HCT116 (cell line): Measurements from ENCODE around the gene KRT7. TPM values are rescaled to one million over a fixed set of nuclear protein-coding genes. Genes with fewer than 3 reads are reported as not detected.
A peak's percentile ranks its signal among the peaks of the same experiment; 100 is the strongest.

Experiments used
- ATAC-seq: fragments of 200-7000 bp; cut with Tn5 transposase; 2 replicates; pipeline ENCODE4 v1.9.1; 2020; ENCODE audit warnings: mild to moderate bottlenecking, moderate library complexity
- BruUV-seq: library from RNA; stranded (reverse); fragments of 400-500 nt; replicated peaks from 2 replicates; lab custom pipeline; 2021; lab: Mats Ljungman, UMichigan
- CTCF ChIA-PET: fragments of 300-600 bp; sonication (Branson Sonifier 250); formaldehyde crosslinking; loops from one replicate; lab custom pipeline; 2021; ENCODE audit warnings: antibody characterized with exemption; lab: Charles Lee
- POLR2A ChIA-PET: fragments of 300-600, 350-600 bp; sonication (Branson Sonifier 250); formaldehyde crosslinking; loops from one replicate; lab custom pipeline; 2021; ENCODE audit warnings: antibody characterized with exemption; lab: Charles Lee
- RAD21 ChIA-PET, 2 experiments: fragments of 300-600 bp; sonication (Branson Sonifier 250); formaldehyde crosslinking; loops; one replicate each; lab custom pipeline; 2023; ENCODE audit warnings: low total read pairs in 2 of 2; ENCODE audit not compliant: uncharacterized antibody in 2 of 2, unreplicated experiment in 2 of 2, low non-redundant PET in 1 of 2; lab: Charles Lee
- DNase-seq: peaks from one replicate; pipeline ENCODE4 v3.0.0-alpha.2; 2010; ENCODE audit warnings: low read depth, low spot score
- H2AFZ ChIP-seq: fragments of 200-600 bp; shearing (Covaris generic), sonication (generic); 2 replicates; pipeline ENCODE4 v1.6.1; 2017; ENCODE audit warnings: low read depth, mixed run types, mixed read lengths, antibody characterized with exemption, low read length; ENCODE audit not compliant: poor library complexity, severe bottlenecking
- H3K27ac ChIP-seq: 2 replicates; pipeline ENCODE4 v1.5.1; 2012; ENCODE audit warnings: low read depth, low read length
- H3K27me3 ChIP-seq: fragments of 200-600 bp; sonication (generic); 2 replicates; pipeline ENCODE4 v1.6.1; 2016; ENCODE audit warnings: mixed run types, low read length, mixed read lengths; ENCODE audit not compliant: insufficient read depth
- H3K36me3 ChIP-seq, 2 experiments: fragments of 200-500 bp in 1 of 2; fragments of 200-600 bp in 1 of 2; sonication (Bioruptor generic) in 1 of 2; sonication (generic) in 1 of 2; 2 replicates each; pipeline versions ENCODE4 v1.5.1 to v1.6.1; 2014 to 2016; ENCODE audit warnings: low read length in 2 of 2, inconsistent platforms in 1 of 2, mixed read lengths in 1 of 2, mixed run types in 1 of 2; ENCODE audit not compliant: insufficient read depth in 2 of 2, control insufficient read depth in 1 of 2
- H3K4me1 ChIP-seq, 2 experiments: fragments of 200-600 bp in 1 of 2; sonication (generic) in 1 of 2; 2 replicates each; pipeline versions ENCODE4 v1.5.1 to v1.6.1; 2012 to 2017; ENCODE audit warnings: low read length in 2 of 2, inconsistent platforms in 1 of 2, mild to moderate bottlenecking in 1 of 2, mixed read lengths in 1 of 2, mixed run types in 1 of 2, moderate library complexity in 1 of 2; ENCODE audit not compliant: insufficient read depth in 2 of 2, control insufficient read depth in 1 of 2
- H3K4me2 ChIP-seq: fragments of 200-600 bp; sonication (generic); 2 replicates; pipeline ENCODE4 v1.6.1; 2017; ENCODE audit warnings: mixed run types, low read length, mixed read lengths
- H3K4me3 ChIP-seq, 2 experiments: fragments of 200-600 bp in 1 of 2; sonication (generic) in 1 of 2; replicated peaks in 1 of 2; 2 replicates each; pipeline ENCODE4 v1.5.1; 2011 to 2016; ENCODE audit warnings: low read length in 2 of 2, control low read depth in 1 of 2, low read depth in 1 of 2, mild to moderate bottlenecking in 1 of 2, mixed read lengths in 1 of 2, mixed run types in 1 of 2
- H3K79me2 ChIP-seq: fragments of 200-600 bp; sonication (generic); 2 replicates; pipeline ENCODE4 v1.6.1; 2017; ENCODE audit warnings: mild to moderate bottlenecking, mixed run types, low read length, moderate library complexity, mixed read lengths; ENCODE audit not compliant: insufficient read depth
- H3K9ac ChIP-seq: fragments of 200-600 bp; sonication (generic); 2 replicates; pipeline ENCODE4 v1.6.1; 2016; ENCODE audit warnings: low read length, mixed read lengths
- H3K9me2 ChIP-seq: fragments of 200-600 bp; sonication (generic), shearing (Covaris generic); 2 replicates; pipeline ENCODE4 v1.6.1; 2017; ENCODE audit warnings: mixed run types, mild to moderate bottlenecking, moderate library complexity; ENCODE audit not compliant: insufficient read depth
- H3K9me3 ChIP-seq, 2 experiments: fragments of 200-500 bp in 1 of 2; fragments of 200-600 bp in 1 of 2; sonication (Bioruptor generic) in 1 of 2; sonication (generic) in 1 of 2; 2 replicates each; pipeline ENCODE4 v1.6.1; 2014 to 2017; ENCODE audit warnings: low read length in 2 of 2, mixed read lengths in 2 of 2, inconsistent platforms in 1 of 2, low read depth in 1 of 2, mild to moderate bottlenecking in 1 of 2, mixed run types in 1 of 2, moderate library complexity in 1 of 2; ENCODE audit not compliant: control insufficient read depth in 1 of 2, insufficient read depth in 1 of 2
- H4K20me1 ChIP-seq: fragments of 200-600 bp; sonication (generic), shearing (Covaris generic); 2 replicates; pipeline ENCODE4 v1.6.1; 2017; ENCODE audit warnings: mixed run types, mild to moderate bottlenecking, moderate library complexity; ENCODE audit not compliant: insufficient read depth
- EZH2phosphoT487 ChIP-seq: fragments of 200-600 bp; IDR thresholded peaks from 2 replicates; pipeline ENCODE4 v1.6.1; 2018; ENCODE audit warnings: antibody characterized with exemption, borderline replicate concordance
- POLR2A ChIP-seq: IDR thresholded peaks from 2 replicates; pipeline ENCODE4 v1.7.0; 2011; ENCODE audit warnings: borderline replicate concordance; ENCODE audit not compliant: insufficient read depth, insufficient read length; ENCODE audit errors: extremely low read depth
- SIN3A ChIP-seq: IDR thresholded peaks from 2 replicates; pipeline ENCODE4 v1.6.1; 2012; ENCODE audit warnings: low read depth
- TCF7L2 ChIP-seq: IDR thresholded peaks from 2 replicates; pipeline ENCODE4 v1.7.0; 2011; ENCODE audit warnings: borderline replicate concordance, inconsistent platforms; ENCODE audit not compliant: insufficient read depth, insufficient read length; ENCODE audit errors: extremely low read depth
- YY1 ChIP-seq: IDR thresholded peaks from 2 replicates; pipeline ENCODE4 v1.6.1; 2011; ENCODE audit warnings: low read length, low read depth, moderate library complexity, mild to moderate bottlenecking; ENCODE audit not compliant: insufficient replicate concordance; ENCODE audit errors: extremely low read depth
- intact Hi-C: fragments of 100-400 bp; cut with micrococcal nuclease; formaldehyde crosslinking; loops from 2 replicates; pipeline ENCODE4 v1.10.0; 2022
- total RNA-seq: library from RNA; stranded (reverse); gene quantifications from one replicate; pipeline ENCODE4 v1.2.1, GENCODE V29; 2021; ENCODE audit not compliant: unreplicated experiment
- TF ChIP-seq, protein P1 (sequence below), 3 experiments: fragments of 200-600 bp in 1 of 3; sonication (generic) in 1 of 3; IDR thresholded peaks in 2 of 3; conservative IDR thresholded peaks in 1 of 3; 2 replicates each; pipeline ENCODE4 v1.5.1; 2012 to 2017; ENCODE audit warnings: low read depth in 2 of 3, low read length in 2 of 3, antibody characterized with exemption in 1 of 3, borderline replicate concordance in 1 of 3, control low read depth in 1 of 3, mild to moderate bottlenecking in 1 of 3, mixed read lengths in 1 of 3, mixed run types in 1 of 3, moderate library complexity in 1 of 3; ENCODE audit not compliant: insufficient read depth in 1 of 3

The KRT7 gene
- total RNA-seq, 1 experiment from 2014 or later, result 72.6 TPM

DNA sequence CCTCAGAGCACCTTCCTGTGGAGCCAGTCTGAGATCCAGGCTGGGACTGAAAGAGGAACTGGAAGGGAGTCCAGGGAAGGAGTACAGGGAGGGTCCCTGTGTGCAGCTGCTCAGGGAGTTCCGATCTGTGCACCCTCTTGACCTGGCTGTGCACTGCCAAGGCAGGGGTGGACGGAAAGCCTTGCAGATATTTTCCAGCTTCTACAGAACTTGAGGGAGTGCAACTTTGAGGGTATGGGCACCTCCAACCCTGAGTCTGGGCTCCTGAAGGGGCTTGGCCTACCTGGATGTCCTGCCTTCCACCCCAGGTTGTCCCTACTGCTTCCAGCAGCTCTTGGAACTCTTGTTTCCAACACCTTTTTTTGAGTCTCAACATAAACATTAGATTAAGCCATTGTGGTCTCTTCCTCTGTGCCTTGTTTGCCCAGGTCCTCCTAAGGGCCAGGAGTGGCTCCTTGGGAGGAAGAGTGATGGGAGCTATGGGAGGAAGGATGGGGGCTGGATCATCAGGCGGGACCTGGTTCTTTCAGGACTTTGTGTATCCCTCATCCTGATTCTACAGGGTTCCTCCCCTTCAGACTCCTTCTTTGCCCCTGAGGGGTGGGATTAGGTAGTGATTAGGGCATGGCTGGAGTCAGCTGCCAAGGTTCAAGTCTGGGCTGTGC is 3.5 kb downstream of the KRT7 start:
- DNase-seq, result no peak
- Histone ChIP-seq H3K4me2 (peak overlapping the region; percentile 51), H3K36me3 (no peaks in the 10 kb centered on the region), H3K9me3 (no peaks in the 10 kb centered on the region), H4K20me1 (no peaks in the 10 kb centered on the region), H3K9me2 (no peaks in the 10 kb centered on the region), H2AFZ (no peak overlapping the region), H3K4me3 (no peak overlapping the region), H3K9ac (0 out of 2 replicates have a peak overlapping the region, but pooled peaks have one; percentile 6), H3K27me3 (no peaks in the 10 kb centered on the region), H3K79me2 (no peaks in the 10 kb centered on the region), H3K27ac (no peak overlapping the region), H3K4me1 (peaks cover 10 to 95% of the 10 kb centered on the region in 2 experiments)
- CTCF ChIA-PET, result interaction anchor here (1.0 to 3.3 kb wide), 2 partner anchors 15 to 91 kb away, joined by 4 to 13 read pairs; no protein-coding TSS in a partner anchor
- RAD21 ChIA-PET, result no interaction called here
- BruUV-seq, result no TSS peak
- TF ChIP-seq TCF7L2 (no peak), EZH2phosphoT487 (no peak), POLR2A (no peak)
- ATAC-seq, result no peak
- POLR2A ChIA-PET, result interaction anchor here (1.1 to 1.4 kb wide), 2 partner anchors 8 to 44 kb away, joined by 4 to 5 read pairs; no protein-coding TSS in a partner anchor
- intact Hi-C loops, result no loop called here

DNA sequence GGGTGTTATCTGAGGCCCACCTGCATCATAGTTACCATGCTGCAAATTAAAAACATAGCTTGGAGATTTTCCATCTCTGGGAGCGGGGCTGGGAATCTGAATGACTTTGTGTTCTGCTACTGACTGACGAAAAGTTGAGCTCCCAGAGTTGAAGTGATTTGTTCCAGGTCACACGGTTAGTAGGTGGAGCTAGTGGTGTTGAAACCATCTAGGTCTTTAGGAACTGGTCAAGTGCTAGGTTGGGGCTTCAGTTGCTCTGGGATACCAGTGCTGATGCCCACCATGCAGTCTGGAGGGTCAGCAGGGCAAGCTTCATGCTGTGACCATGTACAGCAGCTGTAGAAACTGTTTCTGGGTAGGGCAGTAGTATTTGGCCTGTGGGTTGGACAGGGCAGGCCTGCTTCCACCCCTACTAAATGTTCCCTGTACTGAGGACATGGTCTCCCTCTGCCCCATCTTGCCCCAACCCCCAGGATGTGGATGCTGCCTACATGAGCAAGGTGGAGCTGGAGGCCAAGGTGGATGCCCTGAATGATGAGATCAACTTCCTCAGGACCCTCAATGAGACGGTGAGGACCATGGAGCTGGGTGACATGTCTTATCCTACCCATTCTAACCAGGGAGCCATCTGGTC is 5.3 kb downstream of the KRT7 start:
- Histone ChIP-seq H3K9ac (no peak overlapping the region), H3K27me3 (no peaks in the 10 kb centered on the region), H3K79me2 (no peaks in the 10 kb centered on the region), H3K36me3 (no peaks in the 10 kb centered on the region), H3K4me2 (no peak overlapping the region), H2AFZ (no peak overlapping the region), H4K20me1 (no peaks in the 10 kb centered on the region), H3K4me3 (no peak overlapping the region), H3K4me1 (peaks cover 19 to 91% of the 10 kb centered on the region in 2 experiments), H3K9me3 (no peaks in the 10 kb centered on the region), H3K27ac (no peak overlapping the region), H3K9me2 (no peaks in the 10 kb centered on the region)
- ChIA-PET POLR2A (interaction anchor here (0.7 to 1.4 kb wide), 5 partner anchors 17 to 93 kb away, joined by 3 to 5 read pairs (median 4); no protein-coding TSS in a partner anchor), RAD21 (no interaction called here), CTCF (interaction anchor here (3.3 kb wide), 1 partner anchor 17 kb away, joined by 13 read pairs; no protein-coding TSS in a partner anchor)
- ATAC-seq (no peak), DNase-seq (no peak)
- TF ChIP-seq YY1, result no peak
- TF ChIP-seq, protein P1, sequence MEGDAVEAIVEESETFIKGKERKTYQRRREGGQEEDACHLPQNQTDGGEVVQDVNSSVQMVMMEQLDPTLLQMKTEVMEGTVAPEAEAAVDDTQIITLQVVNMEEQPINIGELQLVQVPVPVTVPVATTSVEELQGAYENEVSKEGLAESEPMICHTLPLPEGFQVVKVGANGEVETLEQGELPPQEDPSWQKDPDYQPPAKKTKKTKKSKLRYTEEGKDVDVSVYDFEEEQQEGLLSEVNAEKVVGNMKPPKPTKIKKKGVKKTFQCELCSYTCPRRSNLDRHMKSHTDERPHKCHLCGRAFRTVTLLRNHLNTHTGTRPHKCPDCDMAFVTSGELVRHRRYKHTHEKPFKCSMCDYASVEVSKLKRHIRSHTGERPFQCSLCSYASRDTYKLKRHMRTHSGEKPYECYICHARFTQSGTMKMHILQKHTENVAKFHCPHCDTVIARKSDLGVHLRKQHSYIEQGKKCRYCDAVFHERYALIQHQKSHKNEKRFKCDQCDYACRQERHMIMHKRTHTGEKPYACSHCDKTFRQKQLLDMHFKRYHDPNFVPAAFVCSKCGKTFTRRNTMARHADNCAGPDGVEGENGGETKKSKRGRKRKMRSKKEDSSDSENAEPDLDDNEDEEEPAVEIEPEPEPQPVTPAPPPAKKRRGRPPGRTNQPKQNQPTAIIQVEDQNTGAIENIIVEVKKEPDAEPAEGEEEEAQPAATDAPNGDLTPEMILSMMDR (IDR thresholded peaks at IDR 0.05 in 2 of 3, conservative IDR thresholded peaks at IDR 0.05 in 1 of 3; ENCODE audit: borderline replicate concordance in 1 of 3, insufficient read depth in 1 of 3, low read depth in 2 of 3, low read length in 2 of 3), result no peak
- TF ChIP-seq SIN3A, result no peak
- BruUV-seq, result no TSS peak
- intact Hi-C loops, result no loop called here
